ENCODE measurements around the gene KIAA1958. TPM values are rescaled to one million over a fixed set of nuclear protein-coding genes. Genes with fewer than 3 reads are reported as not detected.

KIAA1958 gene
- total and polyA plus RNA-seq, 2 of the 8 experiments (the other 6 are each of a cell fraction or from before 2014, with no cell fraction given) = 11.4 to 43.8 TPM

DNA sequence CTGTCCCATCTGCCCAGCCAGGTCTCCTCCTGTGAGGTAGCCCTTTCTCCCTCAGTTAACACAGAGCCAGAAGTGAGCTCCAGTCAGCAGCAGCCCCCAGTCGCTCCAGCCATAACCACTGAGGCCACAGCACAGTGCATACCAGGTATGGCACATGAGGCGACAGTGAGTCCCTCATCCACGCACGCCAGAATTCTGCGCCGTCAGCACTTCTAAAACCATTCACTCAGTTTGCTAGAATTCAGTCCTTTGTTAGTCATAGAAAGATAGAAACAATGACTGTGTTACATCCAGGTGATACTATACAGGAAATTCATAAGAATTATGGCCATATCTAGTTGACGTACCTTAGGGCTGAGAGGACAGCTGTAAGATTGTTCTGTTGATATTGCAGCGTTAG, 88.5 kb downstream of the KIAA1958 start (continued):
- TF ChIP-seq TAF7 (optimal IDR thresholded peaks at IDR 0.05; ENCODE audit: borderline replicate concordance, low read depth, low read length) (no peak), SIX5 (IDR thresholded peaks at IDR 0.05; ENCODE audit: low read depth, low read length) (no peak), TCF12 (IDR thresholded peaks at IDR 0.05; ENCODE audit: low read depth, low read length) (no peak), CREB1 (IDR thresholded peaks at IDR 0.05) (no peak), KDM4A (IDR thresholded peaks at IDR 0.05; ENCODE audit: low read depth, low read length, severe bottlenecking) (no peak), SP2 (IDR thresholded peaks at IDR 0.05; ENCODE audit: low read length) (no peak), BACH1 (IDR thresholded peaks at IDR 0.05; ENCODE audit: low read length) (no peak)

All from H1 (cell line).